COLO829 (cell line): ENCODE measurements around the gene RAB3IL1.
A peak's percentile ranks its signal among the peaks of the same experiment; 100 is the strongest.
"Not testable (repeated sequence)": the region's sequence is repeated elsewhere in the genome, so short reads cannot be mapped to it uniquely, and the experiment has no call there.

Experiments used
- DNase-seq: peaks from one replicate; pipeline ENCODE4 v3.0.0; 2012; ENCODE audit warnings: low spot score

Gene RAB3IL1

GRCh38 chr11:61885784-61886580 lies 31.4 kb downstream of the RAB3IL1 start:
- no peak for DNase-seq

DNA sequence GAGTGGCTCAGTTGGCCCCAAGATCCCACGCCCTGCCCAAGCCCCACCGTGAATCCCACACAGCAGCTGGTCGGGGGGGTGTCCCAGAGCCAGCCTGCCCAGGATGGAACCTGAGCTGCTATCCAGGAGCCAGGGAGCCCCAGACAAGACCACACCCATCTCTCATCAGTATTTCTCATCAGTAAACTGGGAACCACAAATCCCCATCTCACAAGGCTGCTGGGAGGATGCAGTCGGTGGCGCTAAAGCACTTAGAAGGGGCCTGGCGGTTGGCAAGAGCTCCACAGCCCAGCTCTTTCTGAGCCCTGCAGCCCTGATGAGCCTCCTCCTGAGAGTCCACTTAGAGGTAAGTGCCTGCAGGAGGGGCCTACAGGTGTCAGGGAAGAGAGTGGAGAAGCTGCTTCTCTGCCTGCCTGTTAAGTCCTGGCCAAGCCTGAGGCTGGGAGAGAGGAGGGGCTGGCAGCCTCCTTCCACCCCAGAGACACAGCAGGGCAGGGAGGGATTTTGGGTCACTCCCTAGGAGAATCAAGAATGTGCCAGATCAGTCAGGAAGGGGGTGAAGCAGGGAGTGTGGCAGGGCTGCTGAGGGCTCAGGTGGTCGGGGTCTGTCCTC lies 32.1 kb downstream of the RAB3IL1 start:
- DNase-seq, result no peak

DNA sequence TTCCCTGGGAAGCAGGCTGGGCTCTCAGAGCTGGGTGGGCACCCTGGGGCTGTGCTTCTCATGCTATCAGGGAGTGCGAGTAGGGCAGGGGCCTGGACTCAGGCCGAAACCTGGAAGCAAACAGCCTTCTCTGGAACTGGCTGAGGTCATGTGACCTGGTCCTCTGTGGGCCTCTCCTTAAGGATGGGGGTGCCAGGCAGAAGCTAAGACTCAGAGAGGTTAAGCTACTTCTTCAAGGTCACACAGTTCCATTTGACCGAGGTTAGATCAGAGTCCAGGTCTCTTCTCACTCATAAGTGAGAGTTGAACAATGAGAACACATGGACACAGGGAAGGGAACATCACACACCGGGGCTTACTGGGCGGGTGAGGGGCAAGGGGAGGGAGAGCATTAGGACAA lies 33.4 kb downstream of the RAB3IL1 start:
- no peak for DNase-seq

- DNase-seq, result no peak
Measured at GRCh38 chr11:61883327-61883726, 34.0 kb downstream of the RAB3IL1 start.

DNA sequence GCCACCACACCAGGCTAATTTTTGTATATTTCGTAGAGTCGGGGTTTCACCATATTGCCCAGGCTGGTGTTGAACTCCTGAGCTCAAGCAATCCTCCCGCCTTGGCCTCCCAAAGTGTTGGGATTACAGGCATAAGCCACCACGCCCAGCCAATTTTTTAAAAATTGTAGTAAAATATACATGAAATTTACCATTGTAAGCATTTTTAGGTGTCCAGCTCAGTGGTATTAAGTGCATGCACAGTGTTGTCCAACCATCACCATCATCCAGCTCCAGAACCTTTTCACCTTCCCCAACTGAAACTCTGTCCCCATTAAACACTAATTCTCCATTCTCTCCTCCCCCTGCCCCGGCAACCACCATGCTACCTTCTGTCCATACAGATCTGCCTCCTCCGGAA lies 34.5 kb downstream of the RAB3IL1 start:
- no peak for DNase-seq

DNA sequence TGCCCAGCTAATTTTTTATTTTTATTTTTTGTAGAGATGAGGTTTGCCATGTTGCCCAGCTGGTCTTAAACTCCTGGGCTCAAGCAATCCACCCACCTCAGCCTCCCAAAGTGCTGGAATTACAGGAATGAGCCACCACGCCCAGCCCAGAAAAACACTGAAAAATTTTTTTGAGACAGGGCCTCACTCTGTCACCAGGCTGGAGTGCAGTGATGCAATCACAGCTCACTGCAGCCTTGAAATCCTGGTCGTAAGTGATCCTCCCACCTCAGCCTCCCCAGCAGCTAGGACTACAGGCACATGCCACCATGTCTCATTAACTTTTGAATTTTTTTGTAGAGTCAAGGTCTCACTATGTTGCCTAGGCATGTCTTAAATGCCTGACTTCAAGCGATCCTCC lies 35.1 kb downstream of the RAB3IL1 start:
- not testable (repeated sequence) for DNase-seq

DNA sequence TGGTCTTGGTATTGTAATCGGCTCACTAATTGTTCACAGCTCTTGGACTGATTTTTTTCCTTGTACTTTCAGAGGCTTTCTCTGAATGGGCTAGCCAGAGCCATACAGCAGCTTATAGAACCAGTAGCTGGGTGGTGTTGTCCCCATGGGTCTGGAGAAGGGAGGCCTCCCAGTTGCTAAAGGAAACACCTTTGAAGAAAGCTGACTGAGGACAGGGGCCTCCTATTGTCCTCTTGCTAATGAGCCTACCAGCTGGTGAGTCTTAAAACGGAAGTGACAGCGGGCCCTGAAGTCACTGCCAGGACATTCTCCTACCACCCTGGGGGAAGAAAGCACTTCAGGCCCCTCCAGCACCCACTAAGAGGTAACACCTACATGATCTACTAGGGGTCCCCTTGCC lies 36.0 kb downstream of the RAB3IL1 start:
- no peak for DNase-seq

- DNase-seq, result no peak
Measured at GRCh38 chr11:61880454-61880853, 36.9 kb downstream of the RAB3IL1 start.

GRCh38 chr11:61880031-61880430 lies 37.3 kb downstream of the RAB3IL1 start:
- DNase-seq, result no peak

- DNase-seq, result no peak
Measured at GRCh38 chr11:61879152-61879551, 38.2 kb downstream of the RAB3IL1 start.

GRCh38 chr11:61875698-61876097 lies 41.7 kb downstream of the RAB3IL1 start:
- DNase-seq, result no peak

DNA sequence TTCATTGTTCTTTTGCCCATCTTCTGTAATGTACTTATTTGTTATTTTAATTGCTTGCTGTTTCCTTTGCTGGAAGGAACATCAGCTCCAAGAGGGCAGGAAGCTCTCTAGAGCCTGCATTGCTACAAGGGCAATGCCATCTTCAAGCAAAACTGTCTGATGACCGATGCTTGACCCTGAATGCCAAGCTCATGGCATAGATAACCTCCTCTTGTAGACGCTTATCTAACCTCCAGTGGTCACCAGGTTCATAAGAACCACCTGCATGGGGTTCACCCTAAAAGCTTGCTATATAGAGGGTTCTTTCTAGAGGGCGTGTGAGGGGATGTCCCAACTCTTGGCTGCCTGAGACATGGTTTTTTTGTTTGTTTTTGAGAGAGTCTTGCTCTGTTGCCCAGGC lies 42.5 kb downstream of the RAB3IL1 start:
- DNase-seq, result no peak

GRCh38 chr11:61874377-61874809 lies 43.0 kb downstream of the RAB3IL1 start:
- DNase-seq, result no peak

DNA sequence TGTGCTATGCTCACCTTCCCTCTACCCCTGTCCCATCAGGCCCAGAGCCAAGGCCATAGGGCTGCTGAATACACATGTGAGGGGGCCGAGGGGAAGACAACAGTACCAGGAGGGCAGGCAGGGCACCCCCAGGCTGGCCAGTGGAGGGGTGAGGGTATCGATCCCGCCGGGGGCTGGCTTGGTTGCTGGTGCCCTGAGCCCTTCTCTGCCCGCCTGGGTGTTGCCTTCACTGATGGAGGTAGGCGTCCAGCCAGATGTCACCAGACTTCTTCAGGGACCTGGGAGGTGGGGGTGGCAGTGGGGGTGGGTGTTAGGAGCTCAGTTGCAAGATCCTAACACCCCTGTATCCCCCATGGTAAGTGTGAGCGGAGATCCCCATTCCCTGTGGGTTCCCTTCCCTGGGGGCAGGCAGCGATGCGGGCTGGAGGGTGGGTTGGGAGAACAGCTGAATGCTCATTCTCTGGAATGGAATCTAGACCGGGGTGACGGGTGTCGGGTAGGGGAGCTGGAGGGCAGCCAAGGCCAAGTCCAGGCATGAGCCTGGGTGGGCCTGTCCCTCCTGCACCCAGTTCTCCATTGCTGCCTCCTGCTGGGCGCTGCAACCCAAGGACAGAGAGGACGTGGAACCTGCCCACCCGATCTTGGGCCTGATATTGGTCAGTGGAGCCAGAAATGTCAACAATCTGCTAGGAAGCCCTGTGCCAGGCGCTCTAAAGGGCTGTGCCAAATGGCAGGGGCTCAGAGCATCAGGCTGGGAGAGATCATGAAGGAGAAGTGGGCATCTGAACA lies 43.6 kb downstream of the RAB3IL1 start:
- DNase-seq, result no peak

- DNase-seq, result no peak
Measured at GRCh38 chr11:61872935-61873565, 44.3 kb downstream of the RAB3IL1 start.

DNA sequence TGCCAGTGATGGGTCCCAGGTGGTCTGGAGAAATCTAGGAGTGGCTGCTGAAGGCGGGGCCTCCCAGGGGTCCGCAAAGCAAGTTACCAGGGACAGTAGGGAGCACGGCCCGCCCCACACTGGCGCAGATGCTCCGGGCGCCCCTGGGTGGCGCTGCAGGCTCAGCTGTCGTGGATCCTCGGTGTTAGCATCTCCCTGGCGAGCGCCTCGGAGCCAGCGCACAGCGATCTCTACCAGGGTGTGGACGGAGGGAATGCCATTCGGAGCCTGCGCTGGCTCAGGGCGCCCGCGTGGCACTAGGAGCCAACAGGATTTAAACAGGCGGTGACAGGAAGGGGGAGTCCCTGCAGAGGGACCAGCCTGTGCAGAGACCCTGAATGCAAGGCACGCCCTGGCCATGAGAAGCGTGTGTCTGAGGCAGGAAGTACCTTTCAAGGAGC lies 46.2 kb downstream of the RAB3IL1 start:
- peak; percentile 83 for DNase-seq

GRCh38 chr11:61870541-61871031 lies 46.8 kb downstream of the RAB3IL1 start:
- DNase-seq, result peak; percentile 20

DNA sequence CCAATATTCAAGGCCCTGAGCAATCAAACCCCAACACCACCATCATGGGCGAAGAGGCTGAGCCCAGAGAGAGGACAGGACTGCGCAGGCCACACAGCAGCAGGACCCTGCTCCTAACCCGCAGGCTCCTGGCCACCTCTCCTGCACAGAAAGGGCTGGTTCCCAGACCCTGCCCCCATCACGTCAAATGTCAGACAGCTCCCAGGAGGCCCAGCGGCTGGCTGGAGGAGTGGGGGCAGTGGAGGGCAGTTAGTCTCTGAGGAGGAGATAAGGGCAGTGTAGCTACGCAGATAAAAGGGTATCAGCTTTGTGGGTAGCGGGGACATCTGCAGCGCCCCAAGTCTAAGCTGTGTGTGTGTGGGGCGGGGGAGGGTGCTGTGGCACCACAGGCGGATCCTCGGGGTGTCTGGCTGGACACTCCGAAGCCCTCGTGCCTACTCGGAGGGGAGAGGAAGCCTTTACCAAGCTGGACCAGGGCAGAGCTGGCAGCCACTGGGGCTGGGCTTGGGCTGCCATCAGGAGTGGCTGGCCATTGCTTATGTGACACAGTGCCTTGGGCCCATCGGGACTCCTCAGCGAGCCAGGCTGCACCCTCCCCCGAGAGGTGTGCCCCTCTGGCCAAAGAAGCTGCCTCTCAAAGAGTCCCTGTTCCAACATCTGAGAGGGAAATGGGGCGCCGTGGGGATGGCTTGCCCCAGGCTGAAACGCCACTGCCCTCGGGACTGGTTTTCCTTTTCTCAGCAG lies 47.5 kb downstream of the RAB3IL1 start:
- DNase-seq, result no peak

GRCh38 chr11:61869429-61869707 lies 48.0 kb downstream of the RAB3IL1 start:
- no peak for DNase-seq

DNA sequence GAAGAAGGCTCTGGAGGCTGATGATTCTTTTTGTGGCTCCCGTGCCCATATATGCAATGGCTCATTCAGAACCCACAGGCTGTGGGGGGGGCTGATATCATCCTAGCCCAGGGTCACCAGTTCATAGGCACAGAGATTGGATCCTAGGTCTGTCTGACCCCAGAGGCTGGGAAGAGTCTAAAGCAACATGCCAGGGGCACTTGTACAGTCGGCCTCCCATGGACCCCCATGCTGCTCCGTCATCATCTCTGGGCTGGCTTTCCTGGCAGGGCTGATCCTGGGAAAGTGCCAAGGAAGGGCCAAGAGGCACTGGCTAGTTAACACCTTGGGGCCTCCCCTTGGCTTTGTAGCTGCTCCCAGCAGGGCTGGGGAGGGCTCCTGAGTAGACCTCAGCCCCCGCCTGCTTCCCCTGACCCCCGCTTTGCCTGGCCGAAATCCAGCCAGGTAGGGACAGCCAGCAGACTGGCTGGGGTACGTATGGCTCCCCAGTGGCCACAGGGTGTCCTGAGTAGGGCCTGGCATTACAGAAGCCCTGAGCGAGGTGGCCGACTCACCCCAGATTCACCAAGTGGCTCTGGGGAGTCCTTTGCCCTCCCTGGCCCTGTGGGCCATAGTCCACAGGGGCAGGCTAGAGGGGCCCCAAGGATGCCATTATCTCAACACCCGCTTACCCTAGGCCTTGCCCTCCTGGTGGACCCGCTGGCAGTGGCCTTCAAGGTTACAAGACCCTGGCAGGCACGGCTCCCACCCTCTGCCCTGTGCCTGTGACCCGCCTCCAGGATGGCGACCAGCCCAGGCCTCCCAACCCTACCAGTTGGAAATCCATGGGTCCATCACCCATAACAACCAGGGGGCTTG lies 48.6 kb downstream of the RAB3IL1 start:
- DNase-seq, result no peak

DNA sequence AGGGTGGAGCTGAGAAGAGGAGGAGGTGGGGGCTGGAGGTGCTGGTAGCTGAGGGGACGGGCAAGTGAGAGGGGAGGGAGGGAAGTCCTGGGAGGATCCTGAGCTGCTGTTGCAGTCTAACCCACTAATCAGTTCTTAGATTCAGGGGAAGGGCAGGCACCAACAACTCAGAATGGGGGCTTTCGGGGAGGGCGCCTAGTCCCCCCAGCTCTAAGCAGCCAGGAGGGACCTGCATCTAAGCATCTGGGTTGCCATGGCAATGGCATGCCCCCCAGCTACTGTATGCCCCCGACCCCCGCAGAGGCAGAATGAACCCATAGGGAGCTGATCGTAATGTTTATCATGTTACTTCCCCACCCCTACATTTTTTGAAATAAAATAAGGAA lies 50.4 kb downstream of the RAB3IL1 start:
- no peak for DNase-seq
